Effector memory CD4-positive, alpha-beta T cell (primary cell): ENCODE results near the gene RASL11A.
A peak's percentile ranks its signal among the peaks of the same experiment; 100 is the strongest.
"Not testable (repeated sequence)": the region's sequence is repeated elsewhere in the genome, so short reads cannot be mapped to it uniquely, and the experiment has no call there.

Source experiments
- DNase-seq, 3 donors: peaks; one replicate each; pipeline ENCODE4 v3.0.0-alpha.2; 2020
- H3K27ac ChIP-seq: 2 replicates; pipeline ENCODE4 v1.7.0; 2013; ENCODE audit warnings: mild to moderate bottlenecking, low read length, moderate library complexity; ENCODE audit not compliant: insufficient read depth, poor library complexity, severe bottlenecking
- H3K27me3 ChIP-seq: replicated peaks from 2 replicates; pipeline ENCODE4 v1.7.0; 2013; ENCODE audit warnings: mild to moderate bottlenecking, low read length; ENCODE audit not compliant: insufficient read depth, control insufficient read depth, poor library complexity, severe bottlenecking
- H3K36me3 ChIP-seq: 2 replicates; pipeline ENCODE4 v1.7.0; 2013; ENCODE audit warnings: mild to moderate bottlenecking, low read length, moderate library complexity; ENCODE audit not compliant: control insufficient read depth, insufficient read depth
- H3K4me1 ChIP-seq: 2 replicates; pipeline ENCODE4 v1.7.0; 2013; ENCODE audit warnings: low read length, mild to moderate bottlenecking; ENCODE audit not compliant: control insufficient read depth, insufficient read depth, poor library complexity, severe bottlenecking
- H3K4me3 ChIP-seq: 2 replicates; pipeline ENCODE4 v1.7.0; 2013; ENCODE audit warnings: low read length, low read depth, mild to moderate bottlenecking; ENCODE audit not compliant: insufficient read depth, poor library complexity, severe bottlenecking
- H3K9me3 ChIP-seq: 2 replicates; pipeline ENCODE4 v1.7.0; 2013; ENCODE audit warnings: mild to moderate bottlenecking, low read length, moderate library complexity; ENCODE audit not compliant: control insufficient read depth
- total RNA-seq, 3 donors: gene quantifications; one replicate each; lab custom pipeline; 2026; lab: John Stamatoyannopoulos, UW

The RASL11A gene, protein sequence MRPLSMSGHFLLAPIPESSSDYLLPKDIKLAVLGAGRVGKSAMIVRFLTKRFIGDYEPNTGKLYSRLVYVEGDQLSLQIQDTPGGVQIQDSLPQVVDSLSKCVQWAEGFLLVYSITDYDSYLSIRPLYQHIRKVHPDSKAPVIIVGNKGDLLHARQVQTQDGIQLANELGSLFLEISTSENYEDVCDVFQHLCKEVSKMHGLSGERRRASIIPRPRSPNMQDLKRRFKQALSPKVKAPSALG
- 4.1 to 6.7 (median 4.6) reads per million in 3 donors for total RNA-seq

- Histone ChIP-seq H3K27me3 (peaks cover 4% of the 10 kb centered on the region), H3K4me3 (peak within 1 kb of the TSS; percentile 92), H3K4me1 (peaks cover 6% of the 10 kb centered on the region), H3K27ac (peak within 1 kb of the TSS; percentile 61), H3K36me3 (no peaks in the 10 kb centered on the region), H3K9me3 (no peaks in the 10 kb centered on the region)
- peak; percentile 44 to 52 (median 44) for DNase-seq
Observed at GRCh38 chr13:27270594-27271520, at the start of gene RASL11A. Gene RASL11A (plus strand): TSS chr13:27270830. CDS start chr13:27270945, 115 bp downstream.

- not testable (repeated sequence) for H3K4me1 ChIP-seq, H3K9me3 ChIP-seq, H3K36me3 ChIP-seq, DNase-seq, H3K27ac ChIP-seq, H3K27me3 ChIP-seq, H3K4me3 ChIP-seq
Observed at GRCh38 chr13:27222100-27222499, 48.5 kb upstream of the RASL11A start.

- Histone ChIP-seq H3K4me1 (no peaks in the 10 kb centered on the region), H3K27ac (no peak overlapping the region), H3K9me3 (peaks cover 6% of the 10 kb centered on the region), H3K27me3 (no peaks in the 10 kb centered on the region), H3K4me3 (no peak overlapping the region), H3K36me3 (no peaks in the 10 kb centered on the region)
- DNase-seq, result no peak
Observed at GRCh38 chr13:27226991-27227390, 43.6 kb upstream of the RASL11A start.

DNA sequence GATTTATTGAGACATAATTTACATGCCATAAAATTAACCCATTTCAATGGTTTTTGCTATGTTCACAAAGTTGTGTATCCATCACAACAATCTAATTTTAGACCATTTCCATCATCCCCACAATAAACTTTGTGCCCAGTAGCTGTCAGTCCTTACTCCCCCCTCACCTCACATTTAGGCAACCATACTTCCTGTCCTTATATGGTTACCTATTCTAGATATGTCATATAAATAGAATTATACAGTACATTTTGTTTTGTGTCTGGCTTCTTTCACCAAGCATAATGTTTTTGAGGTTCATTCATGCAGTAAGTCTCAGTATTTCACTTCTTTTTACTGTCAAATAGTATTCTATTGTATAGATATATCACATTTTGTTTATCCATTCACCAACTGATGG is 42.5 kb upstream of the RASL11A start:
- no peak for DNase-seq
- no peak overlapping the region for H3K4me3 ChIP-seq
- H3K9me3 ChIP-seq, result peaks cover 6% of the 10 kb centered on the region
- H3K36me3 ChIP-seq, result no peaks in the 10 kb centered on the region
- no peak overlapping the region for H3K27ac ChIP-seq
- H3K27me3 ChIP-seq, result no peaks in the 10 kb centered on the region
- no peaks in the 10 kb centered on the region for H3K4me1 ChIP-seq

DNA sequence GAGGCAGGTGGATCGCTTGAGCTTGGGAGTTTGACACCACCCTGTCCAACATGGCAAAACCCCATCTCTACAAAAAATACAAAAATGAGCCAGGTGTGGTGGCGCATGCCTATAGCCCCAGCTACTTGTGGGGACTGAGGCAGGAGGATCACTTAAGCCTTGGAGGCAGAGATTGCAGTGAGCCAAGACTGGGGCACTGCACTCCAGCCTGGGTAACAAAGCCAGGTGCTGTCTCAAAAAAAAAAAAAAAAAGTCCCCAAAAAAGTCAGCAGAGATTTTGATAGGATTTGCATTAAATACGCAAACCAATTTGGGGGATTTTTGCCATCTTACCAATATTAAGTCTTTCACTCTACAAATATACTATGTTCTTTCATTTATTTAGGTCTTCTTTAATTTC is 41.0 kb upstream of the RASL11A start:
- no peak for DNase-seq
- Histone ChIP-seq H3K27me3 (no peaks in the 10 kb centered on the region), H3K27ac (no peak overlapping the region)

DNA sequence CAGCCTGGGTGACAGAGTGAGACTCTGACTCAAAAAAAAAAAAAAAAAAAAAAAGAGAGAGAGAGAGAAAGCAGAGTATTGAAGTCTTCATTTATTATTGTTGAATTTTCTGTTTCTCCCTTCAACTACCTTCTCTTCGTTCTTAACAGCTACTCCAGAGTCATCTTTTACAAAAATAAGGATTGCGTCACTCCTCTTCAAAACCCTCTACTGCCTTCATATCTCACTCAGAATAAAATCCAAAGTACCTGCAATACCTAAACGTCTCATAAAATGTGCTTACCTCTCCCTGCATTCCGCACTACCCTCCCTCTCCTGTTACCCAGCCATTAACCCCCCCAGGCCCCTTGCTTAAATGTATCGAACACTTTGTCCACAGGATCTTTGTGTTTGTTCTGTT is 36.7 kb upstream of the RASL11A start:
- DNase-seq, result no peak
- H3K4me1 ChIP-seq, result no peaks in the 10 kb centered on the region
- H3K27me3 ChIP-seq, result no peaks in the 10 kb centered on the region
- H3K4me3 ChIP-seq, result no peak overlapping the region
- no peak overlapping the region for H3K27ac ChIP-seq
- H3K36me3 ChIP-seq, result no peaks in the 10 kb centered on the region
- peaks cover 6% of the 10 kb centered on the region for H3K9me3 ChIP-seq

More for the DNA sequence above, 41.0 kb upstream of the RASL11A start:
- Histone ChIP-seq H3K4me1 (no peaks in the 10 kb centered on the region), H3K9me3 (peaks cover 6% of the 10 kb centered on the region), H3K4me3 (no peak overlapping the region), H3K36me3 (no peaks in the 10 kb centered on the region)

- Histone ChIP-seq H3K4me1 (no peaks in the 10 kb centered on the region), H3K4me3 (no peak overlapping the region), H3K9me3 (peaks cover 2% of the 10 kb centered on the region), H3K27ac (no peak overlapping the region), H3K36me3 (no peaks in the 10 kb centered on the region), H3K27me3 (no peaks in the 10 kb centered on the region)
- no peak for DNase-seq
Observed at GRCh38 chr13:27236478-27236877, 34.2 kb upstream of the RASL11A start.

- no peak for DNase-seq
- Histone ChIP-seq H3K27me3 (no peaks in the 10 kb centered on the region), H3K4me1 (no peaks in the 10 kb centered on the region), H3K9me3 (no peaks in the 10 kb centered on the region), H3K27ac (no peak overlapping the region), H3K36me3 (no peaks in the 10 kb centered on the region), H3K4me3 (no peak overlapping the region)
Observed at GRCh38 chr13:27242702-27243101, 27.9 kb upstream of the RASL11A start.

GRCh38 chr13:27245610-27246009 is 25.0 kb upstream of the RASL11A start:
- no peaks in the 10 kb centered on the region for H3K9me3 ChIP-seq
- no peak for DNase-seq
- no peak overlapping the region for H3K4me3 ChIP-seq
- no peaks in the 10 kb centered on the region for H3K36me3 ChIP-seq
- no peak overlapping the region for H3K27ac ChIP-seq
- H3K4me1 ChIP-seq, result no peaks in the 10 kb centered on the region
- H3K27me3 ChIP-seq, result no peaks in the 10 kb centered on the region

DNA sequence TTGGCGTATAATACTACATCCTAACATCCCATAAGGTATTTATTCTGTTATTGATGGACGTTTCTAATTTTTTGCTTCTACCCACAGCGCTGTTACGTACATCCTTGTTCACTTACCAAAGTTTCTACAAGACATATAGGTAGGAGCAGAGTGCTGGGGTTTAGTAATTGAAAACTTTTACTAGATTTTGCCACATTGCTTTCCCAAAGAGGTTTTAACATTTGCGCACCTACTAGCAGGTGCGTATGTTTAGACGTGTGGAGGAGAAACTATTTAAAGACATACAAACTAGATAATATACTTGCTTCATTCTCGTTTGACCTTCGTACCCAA is 19.8 kb upstream of the RASL11A start:
- DNase-seq, result no peak
- H3K36me3 ChIP-seq, result peaks cover 13% of the 10 kb centered on the region
- no peaks in the 10 kb centered on the region for H3K9me3 ChIP-seq
- peaks cover 8% of the 10 kb centered on the region for H3K4me1 ChIP-seq
- H3K4me3 ChIP-seq, result peak overlapping the region; percentile 79
- H3K27me3 ChIP-seq, result no peaks in the 10 kb centered on the region
- H3K27ac ChIP-seq, result peak overlapping the region; percentile 94
